IMR-90 (cell line): ENCODE measurements around the gene PLXNA4. TPM values are rescaled to one million over a fixed set of nuclear protein-coding genes. Genes with fewer than 3 reads are reported as not detected.

ENCODE experiments used
- ATAC-seq: fragments of 200-7000 bp; cut with Tn5 transposase; 2 replicates; pipeline ENCODE4 v1.9.1; 2020; ENCODE audit warnings: low read depth, mild to moderate bottlenecking, moderate library complexity
- BruUV-seq: library from RNA; stranded (reverse); fragments of 400-500 nt; replicated peaks from 2 replicates; lab custom pipeline; 2021; lab: Mats Ljungman, UMichigan
- CTCF ChIA-PET: fragments of 300-600 bp; formaldehyde crosslinking; extraction: SDS; loops from one replicate; lab custom pipeline; 2021; ENCODE audit warnings: antibody characterized with exemption; lab: Yijun Ruan, JAX
- POLR2A ChIA-PET: fragments of 300-600 bp; sonication (Branson Sonifier 250); formaldehyde crosslinking; loops from one replicate; lab custom pipeline; 2022; ENCODE audit warnings: antibody characterized with exemption; ENCODE audit not compliant: unreplicated experiment; lab: Charles Lee
- DNase-seq: peaks from one replicate; pipeline ENCODE4 v3.0.0; 2013
- H2AFZ ChIP-seq: replicated peaks from 2 replicates; pipeline ENCODE3; 2013; ENCODE audit warnings: low read length, mild to moderate bottlenecking; ENCODE audit not compliant: poor library complexity
- H2AK5ac ChIP-seq: 2 replicates; pipeline ENCODE4 v1.6.1; 2013; ENCODE audit warnings: low read depth, low read length, inconsistent platforms
- H2AK9ac ChIP-seq: replicated peaks from 2 replicates; pipeline ENCODE3; 2013; ENCODE audit warnings: mild to moderate bottlenecking, low read depth, low read length, moderate library complexity; ENCODE audit not compliant: poor library complexity
- H2BK120ac ChIP-seq: 2 replicates; pipeline ENCODE4 v1.6.1; 2013; ENCODE audit warnings: low read depth, low read length, inconsistent platforms
- H2BK15ac ChIP-seq: 3 replicates; pipeline ENCODE4 v1.6.1; 2013; ENCODE audit warnings: low read depth, low read length, inconsistent platforms
- H2BK20ac ChIP-seq: 2 replicates; pipeline ENCODE4 v1.6.1; 2013; ENCODE audit warnings: low read depth, mild to moderate bottlenecking, inconsistent platforms, low read length, moderate library complexity
- H2BK5ac ChIP-seq: 2 replicates; pipeline ENCODE4 v1.6.1; 2013; ENCODE audit warnings: mild to moderate bottlenecking, low read depth, low read length, inconsistent platforms; ENCODE audit not compliant: poor library complexity, severe bottlenecking
- H3K14ac ChIP-seq: replicated peaks from 2 replicates; pipeline ENCODE4 v1.6.1; 2013; ENCODE audit warnings: low read depth, low read length, inconsistent platforms
- H3K18ac ChIP-seq: 2 replicates; pipeline ENCODE4 v1.6.1; 2013; ENCODE audit warnings: low read depth, low read length, control low read depth
- H3K23ac ChIP-seq: 2 replicates; pipeline ENCODE4 v1.6.1; 2013; ENCODE audit warnings: low read depth, low read length, inconsistent platforms
- H3K27ac ChIP-seq: 2 replicates; pipeline ENCODE4 v1.5.1; 2013; ENCODE audit warnings: mild to moderate bottlenecking, control low read depth, low read length; ENCODE audit not compliant: insufficient read depth
- H3K27me3 ChIP-seq: 2 replicates; pipeline ENCODE4 v1.6.1; 2013; ENCODE audit warnings: low read length; ENCODE audit not compliant: control insufficient read depth, insufficient read depth
- H3K36me3 ChIP-seq: 2 replicates; pipeline ENCODE4 v1.6.1; 2013; ENCODE audit warnings: low read length, mixed read lengths; ENCODE audit not compliant: control insufficient read depth, insufficient read depth
- H3K4ac ChIP-seq: 2 replicates; pipeline ENCODE4 v1.6.1; 2013; ENCODE audit warnings: low read depth, low read length, inconsistent platforms
- H3K4me1 ChIP-seq: 2 replicates; pipeline ENCODE4 v1.6.1; 2013; ENCODE audit warnings: low read length, mixed read lengths; ENCODE audit not compliant: control insufficient read depth, insufficient read depth
- H3K4me2 ChIP-seq: 2 replicates; pipeline ENCODE4 v1.6.1; 2013; ENCODE audit warnings: low read depth, mild to moderate bottlenecking, control low read depth, low read length, moderate library complexity
- H3K4me3 ChIP-seq: 2 replicates; pipeline ENCODE4 v1.5.1; 2013; ENCODE audit warnings: low read depth, mild to moderate bottlenecking, control low read depth, low read length, moderate library complexity; ENCODE audit not compliant: insufficient read depth
- H3K56ac ChIP-seq: 2 replicates; pipeline ENCODE4 v1.6.1; 2013; ENCODE audit warnings: low read length, inconsistent platforms; ENCODE audit not compliant: insufficient read depth; ENCODE audit errors: extremely low read depth
- H3K79me1 ChIP-seq, 2 experiments: 2 replicates each; pipeline ENCODE4 v1.6.1; 2013; ENCODE audit warnings: low read length in 2 of 2, inconsistent platforms in 1 of 2, low read depth in 1 of 2
- H3K9ac ChIP-seq: 2 replicates; pipeline ENCODE4 v1.6.1; 2013; ENCODE audit warnings: low read depth, low read length, control low read depth
- H3K9me1 ChIP-seq: 2 replicates; pipeline ENCODE4 v1.6.1; 2013; ENCODE audit warnings: low read length, inconsistent platforms; ENCODE audit not compliant: insufficient read depth
- H3K9me3 ChIP-seq: 2 replicates; pipeline ENCODE4 v1.6.1; 2013; ENCODE audit warnings: low read length; ENCODE audit not compliant: control insufficient read depth, insufficient read depth
- H4K20me1 ChIP-seq: 2 replicates; pipeline ENCODE4 v1.6.1; 2013; ENCODE audit warnings: low read length, inconsistent platforms; ENCODE audit not compliant: insufficient read depth
- H4K5ac ChIP-seq: 2 replicates; pipeline ENCODE4 v1.6.1; 2013; ENCODE audit warnings: mild to moderate bottlenecking, low read depth, low read length, control low read depth
- H4K8ac ChIP-seq, 2 experiments: 2 replicates each; pipeline ENCODE4 v1.6.1; 2013; ENCODE audit warnings: low read depth in 2 of 2, low read length in 2 of 2, control low read depth in 1 of 2, inconsistent platforms in 1 of 2
- H4K91ac ChIP-seq: 2 replicates; pipeline ENCODE4 v1.6.1; 2013; ENCODE audit warnings: low read depth, low read length, inconsistent platforms; ENCODE audit not compliant: insufficient read depth
- BHLHE40 ChIP-seq: fragments of 150-350 bp; IDR thresholded peaks from 2 replicates; pipeline ENCODE4 v1.6.1; 2016; ENCODE audit warnings: mild to moderate bottlenecking, low read depth, low read length
- CEBPB ChIP-seq: IDR thresholded peaks from 2 replicates; pipeline ENCODE4 v1.6.1; 2012; ENCODE audit warnings: low read depth, low read length, improper control_type of control experiment
- CHD1 ChIP-seq: IDR thresholded peaks from 2 replicates; pipeline ENCODE4 v1.6.1; 2012; ENCODE audit warnings: low read depth, low read length, improper control_type of control experiment
- ELK1 ChIP-seq: fragments of 150-350 bp; IDR thresholded peaks from 2 replicates; pipeline ENCODE4 v1.6.1; 2016; ENCODE audit warnings: low read depth, mild to moderate bottlenecking, low read length, moderate library complexity, borderline replicate concordance
- FOS ChIP-seq: fragments of 150-350 bp; IDR thresholded peaks from 2 replicates; pipeline ENCODE4 v1.6.1; 2016; ENCODE audit warnings: low read depth, low read length
- MAFK ChIP-seq: IDR thresholded peaks from 2 replicates; pipeline ENCODE4 v1.6.1; 2012; ENCODE audit warnings: low read depth, low read length, improper control_type of control experiment
- MAZ ChIP-seq: IDR thresholded peaks from 2 replicates; pipeline ENCODE4 v1.6.1; 2012; ENCODE audit warnings: low read depth, mild to moderate bottlenecking, low read length, improper control_type of control experiment, moderate library complexity, borderline replicate concordance
- MXI1 ChIP-seq: IDR thresholded peaks from 2 replicates; pipeline ENCODE4 v1.6.1; 2012; ENCODE audit warnings: low read depth, mild to moderate bottlenecking, low read length, moderate library complexity, borderline replicate concordance
- NFE2L2 ChIP-seq: fragments of 150-350 bp; IDR thresholded peaks from 2 replicates; pipeline ENCODE4 v1.6.1; 2016; ENCODE audit warnings: low read depth, mild to moderate bottlenecking, low read length
- POLR2A ChIP-seq: IDR thresholded peaks from 2 replicates; pipeline ENCODE4 v1.6.1; 2012; ENCODE audit warnings: mild to moderate bottlenecking, low read depth, low read length
- RAD21 ChIP-seq: IDR thresholded peaks from 2 replicates; pipeline ENCODE4 v1.6.1; 2012; ENCODE audit warnings: low read length, improper control_type of control experiment
- SMC3 ChIP-seq: fragments of 150-350 bp; IDR thresholded peaks from 2 replicates; pipeline ENCODE4 v1.6.1; 2016; ENCODE audit warnings: low read depth, mild to moderate bottlenecking, antibody characterized with exemption, low read length, moderate library complexity
- WGBS, 2 experiments: methylation state at CpG; one replicate each; pipeline versions ENCODE4 v1.1.5 to v1.1.7; 2013; ENCODE audit warnings: missing lambda C conversion rate in 2 of 2; ENCODE audit not compliant: insufficient read length in 1 of 2; ENCODE audit errors: extremely low coverage in 2 of 2; 5-methylcytosine and 5-hydroxymethylcytosine counted together
- dilution Hi-C: fragments of 300-500 bp; cut with HindIII; formaldehyde crosslinking; loops from one replicate; pipeline ENCODE4 v1.14.3; 2018; ENCODE audit warnings: low sequenced_read_pairs; ENCODE audit not compliant: unreplicated experiment
- in situ Hi-C: fragments of 300-500 bp; cut with MboI; formaldehyde crosslinking; loops from 3 replicates; pipeline ENCODE4 v1.14.3; 2019; ENCODE audit warnings: low sequenced_read_pairs, inconsistent platforms, mixed read lengths
- intact Hi-C: fragments of 100-400 bp; cut with micrococcal nuclease; formaldehyde crosslinking; loops from 2 replicates; pipeline ENCODE4 v1.10.0; 2022
- polyA plus RNA-seq, 3 experiments: library from polyadenylated mRNA; depleted of rRNA; stranded (reverse); fragments of >200 nt; gene quantifications; 2 replicates each; pipeline ENCODE4 v1.2.3, GENCODE V29; 2012; ENCODE audit warnings: low replicate concordance in 1 of 3
- total RNA-seq: library from RNA; depleted of rRNA; stranded (reverse); fragments of >200 nt; gene quantifications from 2 replicates; pipeline ENCODE4 v1.2.3, GENCODE V29; 2012
- TF ChIP-seq, protein P1 (sequence below): fragments of 150-350 bp; IDR thresholded peaks from 2 replicates; pipeline ENCODE4 v1.6.1; 2017; ENCODE audit warnings: mild to moderate bottlenecking, antibody characterized with exemption, low read length, low read depth

PLXNA4 gene
- total and polyA plus RNA-seq, 2 of the 4 experiments (the other 2 are of a cell fraction) = under 0.01 TPM

GRCh38 chr7:132083126-132083525 lies 493.1 kb downstream of the PLXNA4 start:
- H3K23ac ChIP-seq = no peak overlapping the region
- no peak overlapping the region for H2AK5ac ChIP-seq
- 82% methylated on average over 6 of the region's 10 CpGs; no CpG with 5 or more reads in 1 of the 2 experiments for WGBS, 2 experiments
- no peaks in the 10 kb centered on the region for H3K36me3 ChIP-seq
- in situ Hi-C loops = no loop called here
- POLR2A ChIA-PET = no interaction called here
- no peak overlapping the region for H3K18ac ChIP-seq
- H3K4me2 ChIP-seq = no peak overlapping the region
- no peak overlapping the region for H3K14ac ChIP-seq
- no peak overlapping the region for H2AK9ac ChIP-seq
- H2BK15ac ChIP-seq = no peak overlapping the region
- dilution Hi-C loops = no loop called here
- ATAC-seq = no peak
- H3K9ac ChIP-seq = no peak overlapping the region
- CTCF ChIA-PET = interaction anchor here (0.6 kb wide), 1 partner anchor 18 kb away, joined by 3 read pairs; no protein-coding TSS in a partner anchor
- no peak overlapping the region for H3K56ac ChIP-seq
- peaks cover 20% of the 10 kb centered on the region for H3K27me3 ChIP-seq
- no peak overlapping the region for H2BK20ac ChIP-seq
- no TSS peak for BruUV-seq
- no peak overlapping the region for H2AFZ ChIP-seq
- H4K91ac ChIP-seq = no peak overlapping the region
- intact Hi-C loops = no loop called here
- H3K79me1 ChIP-seq = no peaks in the 10 kb centered on the region
- H4K5ac ChIP-seq = no peak overlapping the region
- no peak overlapping the region for H4K8ac ChIP-seq
- H2BK5ac ChIP-seq = no peak overlapping the region
- H3K9me1 ChIP-seq = no peaks in the 10 kb centered on the region
- no peak overlapping the region for H3K4ac ChIP-seq
- DNase-seq = no peak
- H3K4me1 ChIP-seq = peaks cover 4% of the 10 kb centered on the region
- TF ChIP-seq BHLHE40 (no peak), NFE2L2 (no peak), MXI1 (no peak), POLR2A (no peak), CEBPB (no peak), ELK1 (no peak), CHD1 (no peak), RAD21 (no peak), SMC3 (no peak), FOS (no peak), MAFK (no peak), MAZ (no peak)
- TF ChIP-seq, protein P1, sequence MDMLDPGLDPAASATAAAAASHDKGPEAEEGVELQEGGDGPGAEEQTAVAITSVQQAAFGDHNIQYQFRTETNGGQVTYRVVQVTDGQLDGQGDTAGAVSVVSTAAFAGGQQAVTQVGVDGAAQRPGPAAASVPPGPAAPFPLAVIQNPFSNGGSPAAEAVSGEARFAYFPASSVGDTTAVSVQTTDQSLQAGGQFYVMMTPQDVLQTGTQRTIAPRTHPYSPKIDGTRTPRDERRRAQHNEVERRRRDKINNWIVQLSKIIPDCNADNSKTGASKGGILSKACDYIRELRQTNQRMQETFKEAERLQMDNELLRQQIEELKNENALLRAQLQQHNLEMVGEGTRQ = no peak
- H3K4me3 ChIP-seq = no peak overlapping the region
- no peak overlapping the region for H2BK120ac ChIP-seq
- no peaks in the 10 kb centered on the region for H4K20me1 ChIP-seq
- no peaks in the 10 kb centered on the region for H3K9me3 ChIP-seq
- no peak overlapping the region for H3K27ac ChIP-seq
